GM12873 (cell line): ENCODE data around the gene TIFAB.
A peak's percentile ranks its signal among the peaks of the same experiment; 100 is the strongest.

Experiments used
- TF ChIP-seq, protein P1 (sequence below): IDR thresholded peaks from 2 replicates; pipeline ENCODE4 v1.5.1; 2012; ENCODE audit warnings: low read depth, mild to moderate bottlenecking, moderate library complexity, low read length, control low read depth; ENCODE audit not compliant: insufficient read depth; ENCODE audit errors: missing control alignments

TIFAB gene

DNA sequence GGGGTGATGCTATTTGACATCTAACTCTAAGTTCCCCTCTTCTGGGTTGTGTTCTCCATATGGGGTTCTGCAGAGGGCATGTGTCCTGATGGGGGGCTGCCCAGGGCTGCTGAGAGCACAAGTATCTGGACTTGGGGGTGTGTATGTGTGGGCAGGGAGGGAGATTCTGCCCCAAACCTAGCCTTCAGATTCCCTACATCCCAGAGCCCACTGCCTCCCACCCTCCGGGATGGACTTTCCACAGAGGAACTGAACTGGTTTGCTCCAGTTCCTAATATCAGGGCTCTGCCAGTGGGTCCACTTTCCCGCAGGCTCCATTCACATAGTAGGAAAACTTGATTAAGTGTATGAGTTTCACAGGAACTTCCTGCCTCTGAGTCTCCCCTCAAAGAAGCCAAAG, 16.4 kb upstream of the TIFAB start:
- TF ChIP-seq, protein P1, sequence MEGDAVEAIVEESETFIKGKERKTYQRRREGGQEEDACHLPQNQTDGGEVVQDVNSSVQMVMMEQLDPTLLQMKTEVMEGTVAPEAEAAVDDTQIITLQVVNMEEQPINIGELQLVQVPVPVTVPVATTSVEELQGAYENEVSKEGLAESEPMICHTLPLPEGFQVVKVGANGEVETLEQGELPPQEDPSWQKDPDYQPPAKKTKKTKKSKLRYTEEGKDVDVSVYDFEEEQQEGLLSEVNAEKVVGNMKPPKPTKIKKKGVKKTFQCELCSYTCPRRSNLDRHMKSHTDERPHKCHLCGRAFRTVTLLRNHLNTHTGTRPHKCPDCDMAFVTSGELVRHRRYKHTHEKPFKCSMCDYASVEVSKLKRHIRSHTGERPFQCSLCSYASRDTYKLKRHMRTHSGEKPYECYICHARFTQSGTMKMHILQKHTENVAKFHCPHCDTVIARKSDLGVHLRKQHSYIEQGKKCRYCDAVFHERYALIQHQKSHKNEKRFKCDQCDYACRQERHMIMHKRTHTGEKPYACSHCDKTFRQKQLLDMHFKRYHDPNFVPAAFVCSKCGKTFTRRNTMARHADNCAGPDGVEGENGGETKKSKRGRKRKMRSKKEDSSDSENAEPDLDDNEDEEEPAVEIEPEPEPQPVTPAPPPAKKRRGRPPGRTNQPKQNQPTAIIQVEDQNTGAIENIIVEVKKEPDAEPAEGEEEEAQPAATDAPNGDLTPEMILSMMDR: no peak

GRCh38 chr5:135467871-135468485, 15.8 kb upstream of the TIFAB start:
- TF ChIP-seq, protein P1: no peak

DNA sequence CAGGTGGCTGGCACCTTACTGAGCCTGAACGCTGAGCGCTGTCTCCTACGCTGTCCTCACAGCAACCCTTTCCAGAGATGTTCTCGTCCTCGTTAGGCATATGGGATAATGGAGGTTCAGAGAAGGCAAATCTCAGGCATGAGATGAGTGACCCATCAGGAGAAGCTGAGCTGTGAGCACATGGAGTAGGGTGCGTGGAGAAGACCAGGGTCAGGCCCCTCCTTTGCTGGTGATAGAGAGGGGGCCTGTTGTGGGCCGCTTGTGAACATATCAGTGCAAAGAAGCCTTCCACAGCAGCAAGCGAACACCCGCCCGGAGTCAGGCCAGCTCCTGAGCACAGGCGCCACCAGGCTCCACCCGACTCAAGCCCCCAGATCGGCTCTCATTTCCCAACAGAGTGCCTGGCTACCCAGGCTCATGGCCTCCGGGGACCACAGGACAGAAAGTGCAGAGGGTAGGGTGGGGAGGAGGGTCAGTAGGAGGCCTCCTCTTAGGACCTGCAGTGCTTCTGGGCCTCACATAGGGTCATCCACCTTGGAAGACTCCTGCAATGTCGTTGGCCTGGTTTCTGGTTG, 15.0 kb upstream of the TIFAB start:
- TF ChIP-seq, protein P1: no peak

DNA sequence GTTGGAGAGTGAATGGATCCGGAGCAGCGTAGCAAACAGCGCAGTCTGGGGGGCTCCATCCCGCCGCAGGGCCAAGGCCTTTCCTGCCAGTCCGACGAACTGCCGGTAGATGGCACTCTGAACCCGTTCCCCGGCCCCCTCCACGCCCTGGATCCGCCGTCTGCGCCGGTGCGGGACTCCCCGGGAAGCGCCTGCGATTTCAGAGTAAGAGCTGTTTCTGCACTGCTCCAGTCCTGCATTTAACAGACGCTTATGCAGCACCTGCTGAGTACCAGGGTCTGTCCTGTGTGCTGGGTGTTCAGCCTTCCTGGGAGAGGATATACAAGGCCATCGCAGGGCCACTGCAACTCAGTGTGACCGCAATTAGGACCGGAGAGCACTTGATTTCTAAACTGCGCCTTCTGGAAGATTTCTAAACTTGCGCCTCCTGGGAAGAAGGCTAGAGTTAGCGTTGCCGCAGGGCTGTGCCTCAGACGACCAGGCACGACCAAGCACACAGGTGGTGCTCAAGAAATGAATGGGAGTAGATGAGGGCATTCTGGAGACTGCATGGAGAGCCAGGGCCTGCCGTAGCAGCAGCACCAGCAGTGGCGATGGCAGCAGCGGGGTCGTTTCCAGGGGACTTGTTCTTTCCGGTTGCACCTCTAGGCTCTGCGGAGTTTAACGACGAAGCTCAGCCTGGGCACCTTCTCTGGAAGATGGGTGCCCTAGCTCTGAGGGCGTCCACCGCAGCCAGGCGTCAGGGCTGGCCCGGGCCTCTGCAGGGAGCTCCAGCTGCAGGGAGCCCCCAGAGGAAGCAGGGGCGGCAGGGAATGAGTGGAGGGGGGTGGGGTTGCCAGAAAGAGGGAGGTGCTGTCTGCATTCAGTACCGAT, 14.3 kb upstream of the TIFAB start:
- TF ChIP-seq, protein P1: peak; percentile 91

DNA sequence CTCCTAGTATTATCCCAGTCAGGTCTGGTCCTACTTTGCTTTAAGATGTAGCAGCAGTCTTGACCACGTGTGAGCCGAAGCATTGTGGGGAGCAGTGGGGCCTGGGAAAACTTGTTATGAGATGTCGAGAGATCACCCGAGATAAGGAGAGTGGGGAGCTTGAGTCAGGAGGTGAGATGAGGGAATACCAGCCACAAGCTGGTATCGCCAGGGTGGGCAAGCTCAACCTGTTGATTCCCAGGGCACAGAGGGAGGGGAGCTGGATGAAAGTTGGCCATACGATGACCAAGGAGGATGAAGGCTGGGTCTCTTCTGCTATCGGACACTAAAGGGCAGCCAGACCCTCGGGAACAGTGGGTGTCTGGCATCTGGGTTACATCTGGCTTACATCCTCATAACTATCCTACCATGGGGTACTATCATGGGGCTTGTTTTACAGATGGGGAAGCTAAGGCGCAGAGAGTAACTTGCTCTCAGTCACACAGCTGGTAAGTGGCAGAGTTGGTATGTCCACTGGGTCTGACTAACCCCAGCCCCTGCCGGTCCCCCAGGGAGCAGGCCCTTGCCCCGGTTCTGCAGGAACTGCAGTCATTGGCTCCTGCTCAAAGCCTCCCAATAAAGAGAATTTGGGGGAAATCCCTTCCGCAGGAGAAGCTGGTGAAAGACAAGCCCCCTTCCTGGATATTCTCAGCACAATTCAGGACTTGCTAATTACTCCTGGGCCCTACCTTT, 13.4 kb upstream of the TIFAB start:
- TF ChIP-seq, protein P1: no peak

DNA sequence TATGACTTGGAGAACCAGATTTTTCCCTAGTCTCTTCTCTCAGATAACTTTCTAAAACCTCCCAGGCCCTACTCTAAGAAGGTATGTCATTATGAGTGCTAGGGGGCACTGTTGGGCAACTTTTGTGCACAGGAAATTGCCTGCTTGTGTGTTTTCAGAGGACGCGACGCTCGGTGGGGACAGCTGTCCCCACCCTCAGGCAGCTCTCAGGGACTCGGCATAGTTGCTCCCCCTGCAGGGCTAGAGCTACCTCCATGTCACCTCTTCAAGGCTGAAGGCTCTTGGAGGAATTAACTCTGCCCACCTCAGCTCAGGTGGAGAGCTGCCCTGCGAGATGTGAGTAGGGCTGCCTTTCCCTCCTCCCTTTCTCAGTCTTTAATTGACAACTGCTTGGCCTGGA, 10.2 kb upstream of the TIFAB start:
- TF ChIP-seq, protein P1: peak; percentile 69
